IMR-90 (cell line): ENCODE measurements around the gene AFAP1L1. TPM values are rescaled to one million over a fixed set of nuclear protein-coding genes. Genes with fewer than 3 reads are reported as not detected.

ENCODE experiments used
- ATAC-seq: fragments of 200-7000 bp; cut with Tn5 transposase; 2 replicates; pipeline ENCODE4 v1.9.1; 2020; ENCODE audit warnings: low read depth, mild to moderate bottlenecking, moderate library complexity
- BruUV-seq: library from RNA; stranded (reverse); fragments of 400-500 nt; replicated peaks from 2 replicates; lab custom pipeline; 2021; lab: Mats Ljungman, UMichigan
- CTCF ChIA-PET: fragments of 300-600 bp; formaldehyde crosslinking; extraction: SDS; loops from one replicate; lab custom pipeline; 2021; ENCODE audit warnings: antibody characterized with exemption; lab: Yijun Ruan, JAX
- POLR2A ChIA-PET: fragments of 300-600 bp; sonication (Branson Sonifier 250); formaldehyde crosslinking; loops from one replicate; lab custom pipeline; 2022; ENCODE audit warnings: antibody characterized with exemption; ENCODE audit not compliant: unreplicated experiment; lab: Charles Lee
- DNase-seq: peaks from one replicate; pipeline ENCODE4 v3.0.0; 2013
- H2AFZ ChIP-seq: replicated peaks from 2 replicates; pipeline ENCODE3; 2013; ENCODE audit warnings: low read length, mild to moderate bottlenecking; ENCODE audit not compliant: poor library complexity
- H2AK5ac ChIP-seq: 2 replicates; pipeline ENCODE4 v1.6.1; 2013; ENCODE audit warnings: low read depth, low read length, inconsistent platforms
- H2AK9ac ChIP-seq: replicated peaks from 2 replicates; pipeline ENCODE3; 2013; ENCODE audit warnings: mild to moderate bottlenecking, low read depth, low read length, moderate library complexity; ENCODE audit not compliant: poor library complexity
- H2BK120ac ChIP-seq: 2 replicates; pipeline ENCODE4 v1.6.1; 2013; ENCODE audit warnings: low read depth, low read length, inconsistent platforms
- H2BK15ac ChIP-seq: 3 replicates; pipeline ENCODE4 v1.6.1; 2013; ENCODE audit warnings: low read depth, low read length, inconsistent platforms
- H2BK20ac ChIP-seq: 2 replicates; pipeline ENCODE4 v1.6.1; 2013; ENCODE audit warnings: low read depth, mild to moderate bottlenecking, inconsistent platforms, low read length, moderate library complexity
- H2BK5ac ChIP-seq: 2 replicates; pipeline ENCODE4 v1.6.1; 2013; ENCODE audit warnings: mild to moderate bottlenecking, low read depth, low read length, inconsistent platforms; ENCODE audit not compliant: poor library complexity, severe bottlenecking
- H3K14ac ChIP-seq: replicated peaks from 2 replicates; pipeline ENCODE4 v1.6.1; 2013; ENCODE audit warnings: low read depth, low read length, inconsistent platforms
- H3K18ac ChIP-seq: 2 replicates; pipeline ENCODE4 v1.6.1; 2013; ENCODE audit warnings: low read depth, low read length, control low read depth
- H3K23ac ChIP-seq: 2 replicates; pipeline ENCODE4 v1.6.1; 2013; ENCODE audit warnings: low read depth, low read length, inconsistent platforms
- H3K27ac ChIP-seq: 2 replicates; pipeline ENCODE4 v1.5.1; 2013; ENCODE audit warnings: mild to moderate bottlenecking, control low read depth, low read length; ENCODE audit not compliant: insufficient read depth
- H3K27me3 ChIP-seq: 2 replicates; pipeline ENCODE4 v1.6.1; 2013; ENCODE audit warnings: low read length; ENCODE audit not compliant: control insufficient read depth, insufficient read depth
- H3K36me3 ChIP-seq: 2 replicates; pipeline ENCODE4 v1.6.1; 2013; ENCODE audit warnings: low read length, mixed read lengths; ENCODE audit not compliant: control insufficient read depth, insufficient read depth
- H3K4ac ChIP-seq: 2 replicates; pipeline ENCODE4 v1.6.1; 2013; ENCODE audit warnings: low read depth, low read length, inconsistent platforms
- H3K4me1 ChIP-seq: 2 replicates; pipeline ENCODE4 v1.6.1; 2013; ENCODE audit warnings: low read length, mixed read lengths; ENCODE audit not compliant: control insufficient read depth, insufficient read depth
- H3K4me2 ChIP-seq: 2 replicates; pipeline ENCODE4 v1.6.1; 2013; ENCODE audit warnings: low read depth, mild to moderate bottlenecking, control low read depth, low read length, moderate library complexity
- H3K4me3 ChIP-seq: 2 replicates; pipeline ENCODE4 v1.5.1; 2013; ENCODE audit warnings: low read depth, mild to moderate bottlenecking, control low read depth, low read length, moderate library complexity; ENCODE audit not compliant: insufficient read depth
- H3K56ac ChIP-seq: 2 replicates; pipeline ENCODE4 v1.6.1; 2013; ENCODE audit warnings: low read length, inconsistent platforms; ENCODE audit not compliant: insufficient read depth; ENCODE audit errors: extremely low read depth
- H3K79me1 ChIP-seq, 2 experiments: 2 replicates each; pipeline ENCODE4 v1.6.1; 2013; ENCODE audit warnings: low read length in 2 of 2, inconsistent platforms in 1 of 2, low read depth in 1 of 2
- H3K9ac ChIP-seq: 2 replicates; pipeline ENCODE4 v1.6.1; 2013; ENCODE audit warnings: low read depth, low read length, control low read depth
- H3K9me1 ChIP-seq: 2 replicates; pipeline ENCODE4 v1.6.1; 2013; ENCODE audit warnings: low read length, inconsistent platforms; ENCODE audit not compliant: insufficient read depth
- H3K9me3 ChIP-seq: 2 replicates; pipeline ENCODE4 v1.6.1; 2013; ENCODE audit warnings: low read length; ENCODE audit not compliant: control insufficient read depth, insufficient read depth
- H4K20me1 ChIP-seq: 2 replicates; pipeline ENCODE4 v1.6.1; 2013; ENCODE audit warnings: low read length, inconsistent platforms; ENCODE audit not compliant: insufficient read depth
- H4K5ac ChIP-seq: 2 replicates; pipeline ENCODE4 v1.6.1; 2013; ENCODE audit warnings: mild to moderate bottlenecking, low read depth, low read length, control low read depth
- H4K8ac ChIP-seq, 2 experiments: 2 replicates each; pipeline ENCODE4 v1.6.1; 2013; ENCODE audit warnings: low read depth in 2 of 2, low read length in 2 of 2, control low read depth in 1 of 2, inconsistent platforms in 1 of 2
- H4K91ac ChIP-seq: 2 replicates; pipeline ENCODE4 v1.6.1; 2013; ENCODE audit warnings: low read depth, low read length, inconsistent platforms; ENCODE audit not compliant: insufficient read depth
- MAZ ChIP-seq: IDR thresholded peaks from 2 replicates; pipeline ENCODE4 v1.6.1; 2012; ENCODE audit warnings: low read depth, mild to moderate bottlenecking, low read length, improper control_type of control experiment, moderate library complexity, borderline replicate concordance
- RAD21 ChIP-seq: IDR thresholded peaks from 2 replicates; pipeline ENCODE4 v1.6.1; 2012; ENCODE audit warnings: low read length, improper control_type of control experiment
- WGBS, 2 experiments: methylation state at CpG; one replicate each; pipeline versions ENCODE4 v1.1.5 to v1.1.7; 2013; ENCODE audit warnings: missing lambda C conversion rate in 2 of 2; ENCODE audit not compliant: insufficient read length in 1 of 2; ENCODE audit errors: extremely low coverage in 2 of 2; 5-methylcytosine and 5-hydroxymethylcytosine counted together
- dilution Hi-C: fragments of 300-500 bp; cut with HindIII; formaldehyde crosslinking; loops from one replicate; pipeline ENCODE4 v1.14.3; 2018; ENCODE audit warnings: low sequenced_read_pairs; ENCODE audit not compliant: unreplicated experiment
- in situ Hi-C: fragments of 300-500 bp; cut with MboI; formaldehyde crosslinking; loops from 3 replicates; pipeline ENCODE4 v1.14.3; 2019; ENCODE audit warnings: low sequenced_read_pairs, inconsistent platforms, mixed read lengths
- intact Hi-C: fragments of 100-400 bp; cut with micrococcal nuclease; formaldehyde crosslinking; loops from 2 replicates; pipeline ENCODE4 v1.10.0; 2022
- polyA plus RNA-seq, 3 experiments: library from polyadenylated mRNA; depleted of rRNA; stranded (reverse); fragments of >200 nt; gene quantifications; 2 replicates each; pipeline ENCODE4 v1.2.3, GENCODE V29; 2012; ENCODE audit warnings: low replicate concordance in 1 of 3
- total RNA-seq: library from RNA; depleted of rRNA; stranded (reverse); fragments of >200 nt; gene quantifications from 2 replicates; pipeline ENCODE4 v1.2.3, GENCODE V29; 2012

The AFAP1L1 gene
- total and polyA plus RNA-seq, 2 of the 4 experiments (the other 2 are of a cell fraction): 3.3 to 5.7 TPM

GRCh38 chr5:149356391-149356790 lies 84.7 kb downstream of the AFAP1L1 start:
- H3K27me3 ChIP-seq: no peaks in the 10 kb centered on the region
- no TSS peak for BruUV-seq
- no peak overlapping the region for H4K8ac ChIP-seq
- no peak overlapping the region for H3K56ac ChIP-seq
- peaks cover 14% of the 10 kb centered on the region for H3K36me3 ChIP-seq
- H4K20me1 ChIP-seq: no peaks in the 10 kb centered on the region
- peaks cover 3% of the 10 kb centered on the region for H3K9me1 ChIP-seq
- no peak overlapping the region for H4K91ac ChIP-seq
- dilution Hi-C loops: no loop called here
- H2BK120ac ChIP-seq: no peak overlapping the region
- no peak for DNase-seq
- no peak overlapping the region for H3K4me2 ChIP-seq
- H3K4ac ChIP-seq: no peak overlapping the region
- no peak for TF ChIP-seq MAZ
- TF ChIP-seq RAD21: no peak
- H2BK5ac ChIP-seq: no peak overlapping the region
- no peak overlapping the region for H2AK9ac ChIP-seq
- no peak overlapping the region for H3K23ac ChIP-seq
- no peak overlapping the region for H3K9ac ChIP-seq
- no peak overlapping the region for H3K18ac ChIP-seq
- H2BK20ac ChIP-seq: no peak overlapping the region
- intact Hi-C loops: no loop called here
- no peak overlapping the region for H3K4me3 ChIP-seq
- H2BK15ac ChIP-seq: no peak overlapping the region
- H3K9me3 ChIP-seq: no peaks in the 10 kb centered on the region
- ATAC-seq: no peak
- no peak overlapping the region for H2AK5ac ChIP-seq
- in situ Hi-C loops: no loop called here
- ChIA-PET POLR2A (no interaction called here), CTCF (interaction anchor here (0.7 to 1.5 kb wide), 2 partner anchors 15 to 416 kb away, joined by 5 to 6 read pairs; no protein-coding TSS in a partner anchor)
- whole genome bisulfite sequencing, 2 experiments: 70% methylated on average over 2 of the region's 8 CpGs; no CpG with 5 or more reads in 1 of the 2 experiments
- no peak overlapping the region for H2AFZ ChIP-seq
- no peak overlapping the region for H4K5ac ChIP-seq
- H3K14ac ChIP-seq: no peak overlapping the region
- H3K79me1 ChIP-seq: peaks cover 3 to 14% of the 10 kb centered on the region in 2 experiments; a peak in 2 of 4 replicates
- no peak overlapping the region for H3K27ac ChIP-seq
- H3K4me1 ChIP-seq: no peaks in the 10 kb centered on the region
